HepG2 (cell line): ENCODE results near the gene C2CD4A. TPM values are rescaled to one million over a fixed set of nuclear protein-coding genes. Genes with fewer than 3 reads are reported as not detected.

Experiments
- ATAC-seq: fragments of 200-7000 bp; cut with Tn5 transposase; 3 replicates; pipeline ENCODE4 v1.9.1; 2020; ENCODE audit warnings: mild to moderate bottlenecking, moderate library complexity
- BruUV-seq: library from RNA; stranded (reverse); fragments of 400-500 nt; replicated peaks from 2 replicates; lab custom pipeline; 2021; lab: Mats Ljungman, UMichigan
- CTCF ChIA-PET: fragments of 300-600 bp; formaldehyde crosslinking; extraction: SDS; loops from one replicate; lab custom pipeline; 2021; ENCODE audit warnings: low total read pairs, inconsistent platforms, low intra/inter-chr PET ratio; lab: Yijun Ruan, JAX
- POLR2A ChIA-PET: fragments of 350-600 bp; sonication (Branson Sonifier 250); formaldehyde crosslinking; loops from one replicate; lab custom pipeline; 2020; ENCODE audit warnings: antibody characterized with exemption, inconsistent platforms; lab: Yijun Ruan, JAX
- DNase-seq: peaks from one replicate; pipeline ENCODE4 v3.0.0-alpha.2; 2015; ENCODE audit warnings: low spot score
- FAIRE-seq: peaks from 3 replicates; lab custom pipeline; 2011; peaks lifted over from hg19 to GRCh38; lab: Jason Lieb, UNC
- H2AFZ ChIP-seq: one replicate; pipeline ENCODE4 v1.6.1; 2011; ENCODE audit warnings: low read length, inconsistent platforms
- H3K27ac ChIP-seq: fragments of 300-600 bp; 3 replicates; pipeline ENCODE4 v1.8.0; 2011; ENCODE audit warnings: mixed run types, mild to moderate bottlenecking, mixed read lengths, low read length, inconsistent platforms; ENCODE audit not compliant: insufficient read depth; ENCODE audit errors: extremely low read length
- H3K27me3 ChIP-seq, 2 experiments: fragments of 200-600 bp in 1 of 2; 2 replicates in 1 of 2; 3 replicates in 1 of 2; pipeline versions ENCODE4 v1.6.0 to v1.8.0; 2011; ENCODE audit warnings: low read length in 2 of 2, mild to moderate bottlenecking in 2 of 2, moderate library complexity in 2 of 2, inconsistent platforms in 1 of 2; ENCODE audit not compliant: insufficient read depth in 2 of 2, control insufficient read depth in 1 of 2
- H3K36me3 ChIP-seq, 2 experiments: fragments of 200-600 bp in 1 of 2; replicated peaks in 1 of 2; 2 replicates in 1 of 2; 3 replicates in 1 of 2; pipeline versions ENCODE4 v1.5.1 to v1.8.0; 2011; ENCODE audit warnings: low read length in 2 of 2, inconsistent platforms in 1 of 2; ENCODE audit not compliant: insufficient read depth in 2 of 2, control insufficient read depth in 1 of 2
- H3K4me1 ChIP-seq: 2 replicates; pipeline ENCODE4 v1.5.1; 2012; ENCODE audit warnings: low read length, inconsistent platforms; ENCODE audit not compliant: insufficient read depth
- H3K4me2 ChIP-seq: 2 replicates; pipeline ENCODE4 v1.6.0; 2011; ENCODE audit warnings: low read depth, low read length, inconsistent platforms
- H3K4me3 ChIP-seq, 3 experiments: fragments of 200-600 bp in 1 of 3; sonication (generic), shearing (Covaris generic) in 1 of 3; replicated peaks in 1 of 3; 2 replicates each; pipeline ENCODE4 v1.5.1; 2011 to 2016; ENCODE audit warnings: low read length in 3 of 3, inconsistent platforms in 2 of 3, low read depth in 2 of 3, mild to moderate bottlenecking in 2 of 3, control low read depth in 1 of 3, mixed read lengths in 1 of 3; ENCODE audit not compliant: insufficient read depth in 1 of 3
- H3K79me2 ChIP-seq: one replicate; pipeline ENCODE4 v1.6.1; 2011; ENCODE audit warnings: low read length, inconsistent platforms; ENCODE audit not compliant: insufficient read depth
- H3K9ac ChIP-seq: 2 replicates; pipeline ENCODE4 v1.6.0; 2011; ENCODE audit warnings: mild to moderate bottlenecking, low read depth, low read length, inconsistent platforms; ENCODE audit not compliant: insufficient read depth
- H3K9me3 ChIP-seq: 2 replicates; pipeline ENCODE4 v1.5.1; 2012; ENCODE audit warnings: mild to moderate bottlenecking, low read length
- H4K20me1 ChIP-seq: 2 replicates; pipeline ENCODE4 v1.6.0; 2011; ENCODE audit warnings: inconsistent platforms, mild to moderate bottlenecking, low read length, moderate library complexity; ENCODE audit not compliant: insufficient read depth
- ATF7 ChIP-seq, 2 experiments: fragments of 450-650 bp in 1 of 2; sonication (generic) in 1 of 2; formaldehyde crosslinking in 1 of 2; IDR thresholded peaks; 2 replicates each; pipeline versions ENCODE4 v1.4.0 to v1.6.1; 2016 to 2020; ENCODE audit warnings: antibody characterized with exemption in 1 of 2, mild to moderate bottlenecking in 1 of 2, missing genetic modification reagents in 1 of 2
- ATF7-NPFF ChIP-seq: sonication (generic); formaldehyde crosslinking; IDR thresholded peaks from 2 replicates; pipeline ENCODE4 v1.8.1; 2023; ENCODE audit warnings: mild to moderate bottlenecking, low read depth, missing genetic modification reagents, moderate library complexity
- CSRNP1 ChIP-seq: sonication (generic); formaldehyde crosslinking; IDR thresholded peaks from 2 replicates; pipeline ENCODE4 v1.8.1; 2023; ENCODE audit warnings: mild to moderate bottlenecking, missing genetic modification reagents
- DMAP1 ChIP-seq: IDR thresholded peaks from 2 replicates; pipeline ENCODE4 v1.6.1; 2016
- FOXC1 ChIP-seq: sonication (generic); formaldehyde crosslinking; IDR thresholded peaks from 2 replicates; pipeline ENCODE4 v1.8.0; 2022; ENCODE audit warnings: mild to moderate bottlenecking, missing genetic modification reagents, borderline replicate concordance
- FOXM1 ChIP-seq: sonication (generic); formaldehyde crosslinking; IDR thresholded peaks from 2 replicates; pipeline ENCODE4 v1.5.0; 2020; ENCODE audit warnings: missing genetic modification reagents
- GATAD2A ChIP-seq: IDR thresholded peaks from 2 replicates; pipeline ENCODE4 v1.6.1; 2016
- HMG20A ChIP-seq: IDR thresholded peaks from 2 replicates; pipeline ENCODE4 v1.6.1; 2016; ENCODE audit warnings: borderline replicate concordance
- MZF1 ChIP-seq: sonication (generic); formaldehyde crosslinking; IDR thresholded peaks from 2 replicates; pipeline ENCODE4 v1.8.1; 2023; ENCODE audit warnings: mild to moderate bottlenecking, missing genetic modification reagents, borderline replicate concordance
- REPIN1 ChIP-seq: sonication (generic); formaldehyde crosslinking; IDR thresholded peaks from 2 replicates; pipeline ENCODE4 v1.8.0; 2022; ENCODE audit warnings: missing genetic modification reagents, low read depth, mild to moderate bottlenecking, borderline replicate concordance
- THAP11 ChIP-seq: IDR thresholded peaks from 2 replicates; pipeline ENCODE4 v1.6.1; 2016; ENCODE audit warnings: missing biosample characterization, missing genetic modification reagents
- ZNF34 ChIP-seq: sonication (generic); formaldehyde crosslinking; IDR thresholded peaks from 2 replicates; pipeline ENCODE4 v1.4.0; 2020; ENCODE audit warnings: mild to moderate bottlenecking, missing genetic modification reagents, borderline replicate concordance
- ZNF761 ChIP-seq: sonication (generic); formaldehyde crosslinking; conservative IDR thresholded peaks from 2 replicates; pipeline ENCODE4 v1.4.0; 2020; ENCODE audit warnings: mild to moderate bottlenecking, missing genetic modification reagents
- ZNF792 ChIP-seq: IDR thresholded peaks from 2 replicates; pipeline ENCODE4 v1.6.1; 2016
- WGBS: methylation state at CpG from one replicate; pipeline ENCODE4 v1.1.6; 2017; ENCODE audit warnings: low lambda C conversion rate; 5-methylcytosine and 5-hydroxymethylcytosine counted together
- in situ Hi-C: cut with HindIII; loops from 2 replicates; pipeline ENCODE4 v1.10.0; 2017; ENCODE audit warnings: low pct_unique_long_range_greater_than_20kb; ENCODE audit not compliant: extremely low pct_ligation_motif_present
- intact Hi-C: fragments of 100-400 bp; cut with micrococcal nuclease; formaldehyde crosslinking; loops from one replicate; pipeline ENCODE4 v1.10.0; 2022; ENCODE audit not compliant: unreplicated experiment
- polyA plus RNA-seq, 8 experiments: library from polyadenylated mRNA; depleted of rRNA in 3 of 8; stranded (reverse) in 7 of 8; unstranded in 1 of 8; fragments of >200 nt; fragmentation: Illumina TruSeq in 4 of 8; extraction: Trizol in 4 of 8; gene quantifications; 2 replicates each; pipeline versions ENCODE4 v1.2.1 to v1.2.3, GENCODE V29; 2011 to 2016; ENCODE audit warnings: low read depth in 4 of 8, missing spikeins in 1 of 8, mixed read lengths in 1 of 8; ENCODE audit not compliant: insufficient read depth in 1 of 8
- total RNA-seq, 5 experiments: library from RNA; depleted of rRNA; stranded (reverse); fragments of >200 nt; fragmentation: Illumina TruSeq; extraction: Trizol; gene quantifications; 2 replicates each; pipeline ENCODE4 v1.2.3, GENCODE V29; 2016; ENCODE audit warnings: low read depth in 1 of 5
- TF ChIP-seq, protein P1 (sequence below): sonication (generic); formaldehyde crosslinking; IDR thresholded peaks from 2 replicates; pipeline ENCODE4 v1.4.0; 2020; ENCODE audit warnings: missing genetic modification reagents
- TF ChIP-seq, protein P2 (sequence below): IDR thresholded peaks from 2 replicates; pipeline ENCODE4 v1.6.1; 2016; ENCODE audit warnings: missing biosample characterization, missing genetic modification reagents, low read depth

The C2CD4A gene
- total and polyA plus RNA-seq, 2 of the 13 experiments (the other 11 are each of a cell fraction or from before 2014, with no cell fraction given) = 0.20 TPM; not detected in 1

DNA sequence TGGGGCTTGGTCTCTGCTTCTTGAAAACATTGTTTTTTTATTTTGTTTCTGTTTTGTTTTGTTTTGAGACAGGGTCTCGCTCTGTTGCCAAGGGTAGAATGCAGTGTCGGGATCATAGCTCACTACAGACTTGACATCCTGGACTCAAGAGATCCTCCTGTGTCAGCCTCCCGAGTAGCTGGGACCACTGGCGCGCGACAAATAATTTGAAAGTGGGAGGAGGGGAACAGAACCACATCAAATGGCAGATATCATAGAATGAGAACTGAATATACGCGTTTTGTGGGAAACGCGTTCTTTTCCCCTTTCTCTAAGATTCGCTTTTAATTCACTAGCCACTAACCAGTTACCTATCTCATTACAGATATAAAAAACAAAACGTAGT is 5.9 kb upstream of the C2CD4A start (continued):
- TF ChIP-seq MZF1 (CRISPR knock-in tag) (no peak), ATF7 (IDR thresholded peaks at IDR 0.05) (no peak), ATF7 (CRISPR knock-in tag; IDR thresholded peaks at IDR 0.05) (no peak)
- TF ChIP-seq, protein P1, sequence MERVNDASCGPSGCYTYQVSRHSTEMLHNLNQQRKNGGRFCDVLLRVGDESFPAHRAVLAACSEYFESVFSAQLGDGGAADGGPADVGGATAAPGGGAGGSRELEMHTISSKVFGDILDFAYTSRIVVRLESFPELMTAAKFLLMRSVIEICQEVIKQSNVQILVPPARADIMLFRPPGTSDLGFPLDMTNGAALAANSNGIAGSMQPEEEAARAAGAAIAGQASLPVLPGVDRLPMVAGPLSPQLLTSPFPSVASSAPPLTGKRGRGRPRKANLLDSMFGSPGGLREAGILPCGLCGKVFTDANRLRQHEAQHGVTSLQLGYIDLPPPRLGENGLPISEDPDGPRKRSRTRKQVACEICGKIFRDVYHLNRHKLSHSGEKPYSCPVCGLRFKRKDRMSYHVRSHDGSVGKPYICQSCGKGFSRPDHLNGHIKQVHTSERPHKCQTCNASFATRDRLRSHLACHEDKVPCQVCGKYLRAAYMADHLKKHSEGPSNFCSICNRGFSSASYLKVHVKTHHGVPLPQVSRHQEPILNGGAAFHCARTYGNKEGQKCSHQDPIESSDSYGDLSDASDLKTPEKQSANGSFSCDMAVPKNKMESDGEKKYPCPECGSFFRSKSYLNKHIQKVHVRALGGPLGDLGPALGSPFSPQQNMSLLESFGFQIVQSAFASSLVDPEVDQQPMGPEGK (CRISPR knock-in tag) = no peak

GRCh38 chr15:62063825-62064635 is 2.7 kb upstream of the C2CD4A start:
- no TSS peak for BruUV-seq
- POLR2A ChIA-PET = no interaction called here
- FAIRE-seq (no peak), ATAC-seq (no peak), DNase-seq (no peak)
- Histone ChIP-seq H3K27me3 (peaks cover 0 to 3% of the 10 kb centered on the region in 2 experiments; a peak in 1 of 5 replicates), H4K20me1 (no peaks in the 10 kb centered on the region; the same call in 1 of the 2 replicates), H3K79me2 (peaks cover 8% of the 10 kb centered on the region), H3K9me3 (no peaks in the 10 kb centered on the region), H2AFZ (no peak overlapping the region), H3K27ac (no peak overlapping the region), H3K4me1 (peaks cover 37% of the 10 kb centered on the region), H3K4me3 (no peak overlapping the region), H3K4me2 (no peak overlapping the region), H3K9ac (no peak overlapping the region), H3K36me3 (no peaks in the 10 kb centered on the region)
- 9% methylated on average over 6 of the region's 6 CpGs for WGBS
- intact Hi-C loops = no loop called here
- TF ChIP-seq ZNF34 (CRISPR knock-in tag) (no peak), ATF7-NPFF (no peak), FOXC1 (CRISPR knock-in tag) (no peak), THAP11 (CRISPR knock-in tag) (no peak), ZNF761 (CRISPR knock-in tag) (no peak), CSRNP1 (CRISPR knock-in tag) (no peak), REPIN1 (CRISPR knock-in tag) (no peak), GATAD2A (CRISPR knock-in tag) (no peak), HMG20A (CRISPR knock-in tag) (no peak), FOXM1 (no peak), DMAP1 (CRISPR knock-in tag) (no peak), ZNF792 (CRISPR knock-in tag) (no peak)
- TF ChIP-seq, protein P2, sequence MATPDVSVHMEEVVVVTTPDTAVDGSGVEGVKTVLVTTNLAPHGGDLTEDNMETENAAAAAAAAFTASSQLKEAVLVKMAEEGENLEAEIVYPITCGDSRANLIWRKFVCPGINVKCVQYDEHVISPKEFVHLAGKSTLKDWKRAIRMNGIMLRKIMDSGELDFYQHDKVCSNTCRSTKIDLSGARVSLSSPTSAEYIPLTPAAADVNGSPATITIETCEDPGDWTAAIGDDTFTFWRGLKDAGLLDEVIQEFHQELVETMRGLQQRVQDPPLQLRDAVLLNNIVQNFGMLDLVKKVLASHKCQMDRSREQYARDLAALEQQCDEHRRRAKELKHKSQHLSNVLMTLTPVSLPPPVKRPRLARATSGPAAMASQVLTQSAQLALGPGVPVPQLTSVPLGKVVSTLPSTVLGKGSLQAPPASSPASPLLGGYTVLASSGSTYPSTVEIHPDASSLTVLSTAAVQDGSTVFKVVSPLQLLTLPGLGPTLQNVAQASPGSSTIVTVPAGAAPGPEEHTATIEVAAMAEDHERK = no peak
- in situ Hi-C loops = no loop called here
- CTCF ChIA-PET = no interaction called here
